EL (cell line): ENCODE measurements around the gene SHFL.

Experiments
- DNase-seq: peaks from one replicate; pipeline ENCODE4 v3.0.0-alpha.2; 2016

The SHFL gene

GRCh38 chr19:10085641-10086590 lies at the start of gene SHFL:
TSS of gene SHFL (plus strand) at chr19:10086317. CDS start at chr19:10086428, 111 bp downstream.
- DNase-seq: peak; percentile 84

GRCh38 chr19:10036601-10037071 lies 49.5 kb upstream of the SHFL start:
- DNase-seq: no peak

- no peak for DNase-seq
Measured at GRCh38 chr19:10037367-10037766, 48.8 kb upstream of the SHFL start.

- no peak for DNase-seq
Measured at GRCh38 chr19:10037809-10038208, 48.3 kb upstream of the SHFL start.

- DNase-seq: peak; percentile 31
Measured at GRCh38 chr19:10043286-10043927, 42.7 kb upstream of the SHFL start.

GRCh38 chr19:10044390-10044789 lies 41.7 kb upstream of the SHFL start:
- DNase-seq: no peak

GRCh38 chr19:10045371-10045770 lies 40.7 kb upstream of the SHFL start:
- no peak for DNase-seq

- no peak for DNase-seq
Measured at GRCh38 chr19:10049626-10050025, 36.5 kb upstream of the SHFL start.

- no peak for DNase-seq
Measured at GRCh38 chr19:10052602-10053360, 33.3 kb upstream of the SHFL start.

- DNase-seq: no peak
Measured at GRCh38 chr19:10061717-10062310, 24.3 kb upstream of the SHFL start.

GRCh38 chr19:10068205-10068604 lies 17.9 kb upstream of the SHFL start:
- no peak for DNase-seq

- no peak for DNase-seq
Measured at GRCh38 chr19:10069046-10069445, 17.1 kb upstream of the SHFL start.

GRCh38 chr19:10070730-10071446 lies 15.2 kb upstream of the SHFL start:
- no peak for DNase-seq

- DNase-seq: peak; percentile 40
Measured at GRCh38 chr19:10074153-10074552, 12.0 kb upstream of the SHFL start.

GRCh38 chr19:10076535-10076934 lies 9.6 kb upstream of the SHFL start:
- no peak for DNase-seq

GRCh38 chr19:10078329-10078728 lies 7.8 kb upstream of the SHFL start:
- DNase-seq: no peak

- no peak for DNase-seq
Measured at GRCh38 chr19:10079031-10079453, 7.1 kb upstream of the SHFL start.

- DNase-seq: no peak
Measured at GRCh38 chr19:10083911-10084310, 2.2 kb upstream of the SHFL start.

- no peak for DNase-seq
Measured at GRCh38 chr19:10084803-10085202, 1.3 kb upstream of the SHFL start.

GRCh38 chr19:10086591-10087192 lies 575 bp downstream of the SHFL start:
- peak; percentile 27 for DNase-seq

GRCh38 chr19:10087296-10088061 lies 1.4 kb downstream of the SHFL start:
- no peak for DNase-seq
